GM18511 (cell line): ENCODE results near the gene ZBTB11.
"Not testable (repeated sequence)": the region's sequence is repeated elsewhere in the genome, so short reads cannot be mapped to it uniquely, and the experiment has no call there.

Source experiments
- ATAC-seq: cut with Tn5 transposase; IDR thresholded peaks from one replicate; pipeline ENCODE4 v1.9.1; 2021; ENCODE audit warnings: mild to moderate bottlenecking, moderate library complexity; ENCODE audit not compliant: unreplicated experiment

Gene ZBTB11

DNA sequence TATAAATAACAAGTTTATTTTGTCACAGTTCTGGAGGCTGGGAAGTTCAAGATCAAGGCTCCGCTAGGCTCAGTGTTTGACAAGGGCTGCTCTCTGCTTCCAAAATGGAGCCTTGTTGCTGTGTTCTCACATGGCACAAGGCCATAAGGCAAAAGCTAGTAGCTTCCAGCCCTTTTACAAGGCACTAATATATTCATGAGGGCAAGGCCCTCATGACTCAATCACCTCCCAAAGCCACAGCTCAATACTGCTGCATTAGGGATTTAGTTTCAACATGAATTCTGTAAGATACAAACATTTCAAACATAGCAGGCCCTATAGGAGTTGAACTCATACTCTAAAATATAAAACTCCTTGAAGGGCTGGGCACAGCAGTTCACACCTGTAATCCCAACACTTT lies 30.2 kb downstream of the ZBTB11 start:
- ATAC-seq = no peak

DNA sequence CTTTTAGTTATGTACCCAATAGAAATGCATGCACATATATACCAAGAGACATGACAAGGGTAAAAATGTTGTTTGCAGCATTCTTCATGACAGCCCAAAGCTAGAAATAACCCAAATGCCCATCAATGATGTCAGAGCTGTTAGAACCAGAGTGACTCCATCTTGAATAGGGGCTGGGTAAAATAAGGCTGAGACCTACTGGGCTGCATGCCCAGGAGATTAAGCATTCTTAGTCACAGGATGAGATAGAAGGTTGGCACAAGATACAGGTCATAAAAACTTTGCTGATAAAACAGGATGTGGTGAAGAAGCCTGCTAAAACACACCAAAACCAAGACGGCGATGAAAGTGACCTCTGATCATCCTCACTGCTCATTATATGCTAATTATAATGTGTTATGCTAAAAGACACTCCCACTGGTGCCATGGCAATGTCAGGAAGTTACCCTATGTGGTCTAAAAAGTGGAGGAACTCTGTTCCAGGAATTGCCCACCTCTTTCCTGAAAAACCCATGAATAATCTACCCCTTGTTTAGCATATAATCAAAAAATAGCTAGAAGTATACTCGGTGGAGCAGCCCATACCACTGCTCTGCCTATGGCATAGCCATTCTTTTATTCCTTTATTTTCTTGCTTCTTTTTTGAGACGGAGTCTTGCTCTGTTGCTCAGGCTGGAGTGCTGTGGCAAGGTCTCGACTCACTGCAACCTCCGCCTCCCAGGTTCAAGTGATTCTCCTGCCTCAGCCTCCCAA lies 32.9 kb downstream of the ZBTB11 start:
- ATAC-seq = no peak

DNA sequence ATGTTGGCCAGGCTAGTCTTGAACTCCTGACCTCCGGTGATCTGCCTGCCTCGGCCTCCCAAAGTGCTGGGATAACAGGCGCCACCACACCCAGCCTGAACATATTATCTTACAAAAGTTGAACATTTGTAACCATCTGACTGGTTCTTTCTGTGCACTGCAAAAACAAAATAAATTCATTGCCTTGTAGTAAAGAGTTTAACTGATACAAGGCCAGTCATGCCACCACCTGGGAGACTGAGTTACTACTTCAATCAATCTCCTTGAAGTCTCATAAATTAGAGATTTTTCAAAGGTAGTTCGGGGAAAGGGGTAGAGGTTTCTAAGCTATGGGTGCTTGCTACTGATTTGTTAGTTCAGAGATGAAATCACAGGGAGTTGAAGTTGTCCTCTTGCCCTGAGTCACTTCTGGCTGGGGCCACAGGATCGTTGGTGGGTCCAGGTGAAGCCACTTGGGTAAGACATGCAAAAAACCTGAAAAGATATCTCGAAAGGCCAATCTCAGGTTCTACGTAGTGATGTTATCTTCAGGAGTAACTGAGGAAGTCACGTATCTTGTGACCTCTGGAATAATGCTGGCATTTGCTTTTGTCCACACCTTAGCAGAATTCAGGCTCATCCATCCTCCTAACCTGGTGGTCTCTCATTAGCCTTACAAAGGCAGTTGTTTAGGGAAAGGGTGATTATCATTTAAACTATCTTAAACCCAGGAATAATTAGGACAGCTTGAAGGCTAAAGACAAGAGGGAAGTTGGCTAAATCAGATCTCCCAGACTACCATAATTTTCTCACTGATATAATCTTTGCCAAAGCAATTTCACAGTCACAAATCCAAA lies 33.7 kb downstream of the ZBTB11 start:
- no peak for ATAC-seq

DNA sequence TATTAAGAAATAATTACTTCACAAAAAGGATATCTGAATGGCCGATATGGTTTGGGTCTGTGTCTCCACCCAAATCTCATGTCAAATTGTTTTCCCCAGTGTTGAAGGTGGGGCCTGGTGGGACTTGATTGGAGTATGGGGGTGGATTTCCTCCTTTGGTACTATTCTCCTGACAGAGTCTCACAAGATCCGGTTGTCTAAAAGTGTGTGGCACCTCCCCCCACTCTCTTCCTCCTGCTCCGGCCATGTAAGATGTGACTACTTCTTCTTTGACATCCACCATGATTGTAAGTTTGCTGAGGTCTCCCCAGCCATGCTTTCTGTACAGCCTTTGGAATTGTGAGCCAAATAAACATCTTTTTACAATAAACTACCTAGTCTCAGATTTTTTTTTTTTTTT lies 34.5 kb downstream of the ZBTB11 start:
- no peak for ATAC-seq

DNA sequence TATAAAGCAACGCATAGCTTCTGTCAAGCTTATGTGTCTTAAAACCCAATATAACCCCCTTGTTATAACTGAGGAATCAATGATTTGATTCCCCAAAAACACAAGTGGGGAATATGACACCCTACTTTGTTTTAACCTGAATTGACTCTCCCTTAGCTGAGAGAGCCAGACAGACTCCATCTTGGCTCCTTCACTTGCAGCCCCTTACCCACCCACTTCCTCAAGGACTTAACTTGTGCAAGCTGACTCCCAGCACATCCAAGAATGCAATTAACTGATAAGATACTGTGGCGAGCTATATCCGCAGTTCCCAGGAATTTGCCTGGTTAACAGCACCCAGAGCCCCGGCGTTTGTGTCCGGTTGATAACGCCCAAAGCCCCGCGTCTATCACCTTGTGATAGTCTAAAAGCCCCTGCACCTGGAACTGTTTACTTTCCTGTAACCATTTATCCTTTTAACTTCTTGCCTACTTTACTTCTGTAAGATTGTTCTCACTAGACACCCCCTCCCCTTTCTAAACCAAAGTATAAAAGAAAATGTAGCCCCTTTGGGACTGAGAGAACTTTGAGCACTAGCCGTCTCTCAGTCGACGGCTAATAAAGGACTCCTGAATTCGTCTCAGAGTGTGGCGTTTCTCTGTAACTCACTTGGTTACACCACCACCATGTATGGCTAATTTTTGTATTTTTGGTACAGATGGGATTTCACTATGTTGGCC lies 35.4 kb downstream of the ZBTB11 start:
- ATAC-seq = not testable (repeated sequence)

DNA sequence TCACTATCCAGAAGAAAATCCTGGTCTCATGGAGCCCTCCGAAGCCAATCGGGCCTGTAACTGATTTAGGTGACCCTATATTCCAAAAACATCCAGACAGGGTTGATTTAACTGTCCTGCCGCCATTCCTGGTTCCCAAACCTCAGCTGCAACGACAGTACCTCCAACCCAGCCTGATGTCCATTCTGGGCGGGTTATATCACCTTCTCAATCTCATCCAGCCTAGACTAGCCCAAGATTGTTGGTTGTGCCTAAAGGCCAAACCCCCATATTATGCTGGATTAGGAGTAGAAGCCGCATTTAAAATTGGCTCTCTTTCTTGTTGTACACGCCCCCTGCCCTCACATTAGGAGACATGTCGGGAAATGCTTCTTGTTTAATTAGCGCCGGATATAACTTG lies 36.7 kb downstream of the ZBTB11 start:
- no peak for ATAC-seq

DNA sequence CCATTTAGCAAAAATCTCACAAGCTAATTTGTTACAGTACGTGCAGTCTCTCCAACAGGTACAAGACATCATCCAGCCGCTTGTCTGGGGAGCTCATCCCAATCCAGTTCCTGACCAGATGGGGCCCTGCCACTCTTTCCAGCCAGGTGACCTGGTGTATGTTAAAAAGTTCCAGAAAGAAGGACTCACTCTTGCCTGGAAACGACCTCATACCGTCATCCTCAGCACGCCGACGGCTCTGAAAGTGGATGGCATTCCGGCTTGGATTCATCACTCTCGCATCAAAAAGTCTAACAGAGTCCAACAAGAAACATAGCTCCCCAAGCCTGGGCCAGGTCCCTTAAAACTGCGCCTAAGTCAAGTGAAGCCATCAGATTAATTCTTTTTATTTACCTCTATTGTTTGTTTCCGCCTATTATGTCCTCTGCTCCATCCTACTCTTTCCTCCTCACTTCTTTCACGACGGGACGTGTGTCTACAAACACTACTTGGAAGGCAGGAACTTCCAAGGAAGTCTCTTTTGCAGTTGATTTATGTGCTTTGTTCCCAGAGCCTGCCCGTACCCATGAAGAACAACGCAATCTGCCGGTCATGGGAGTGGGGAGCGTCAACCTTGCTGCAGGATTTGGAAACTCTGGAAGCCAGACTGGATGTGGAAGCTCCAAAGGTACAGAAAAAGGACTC lies 37.5 kb downstream of the ZBTB11 start:
- ATAC-seq = no peak

DNA sequence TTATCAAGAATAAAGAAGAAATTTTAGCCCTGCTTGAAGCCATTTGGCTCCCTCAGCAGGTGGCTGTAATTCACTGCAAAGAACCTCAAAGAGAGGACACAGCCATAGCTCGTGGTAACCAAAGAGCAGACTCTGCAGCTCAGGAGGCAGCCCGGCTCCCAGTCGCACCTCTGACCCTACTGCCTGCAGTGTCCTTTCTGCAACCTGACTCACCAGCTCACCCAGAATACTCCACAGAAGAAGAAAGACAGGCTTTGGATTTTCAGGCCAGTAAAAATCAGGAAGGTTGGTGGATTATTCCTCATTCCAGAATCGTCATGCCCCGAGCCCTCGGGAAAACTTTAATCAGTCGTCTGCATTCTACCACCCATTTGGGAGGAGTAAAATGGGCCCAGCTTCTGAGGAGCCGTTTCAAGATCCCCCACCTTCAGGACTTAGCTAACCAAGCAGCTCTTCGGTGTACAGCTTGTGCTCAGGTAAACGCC lies 38.6 kb downstream of the ZBTB11 start:
- no peak for ATAC-seq

DNA sequence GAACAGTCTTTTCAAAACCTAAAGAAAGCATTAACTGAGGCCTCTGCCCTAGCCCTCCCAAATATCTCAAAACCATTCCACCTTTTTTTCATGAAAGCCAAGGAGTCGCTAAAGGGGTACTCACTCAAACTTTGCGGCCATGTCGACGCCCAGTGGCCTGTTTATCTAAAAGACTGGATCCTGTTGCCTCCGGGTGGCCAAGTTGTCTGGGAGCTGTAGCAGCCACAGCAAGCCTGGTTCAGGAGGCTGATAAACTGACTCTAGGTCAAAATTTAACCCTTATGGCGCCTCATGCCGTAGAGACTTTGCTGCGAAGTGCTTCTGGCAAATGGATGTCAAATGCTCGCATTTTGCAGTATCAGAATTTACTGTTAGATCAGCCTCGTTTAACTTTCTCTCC lies 39.5 kb downstream of the ZBTB11 start:
- ATAC-seq = no peak

DNA sequence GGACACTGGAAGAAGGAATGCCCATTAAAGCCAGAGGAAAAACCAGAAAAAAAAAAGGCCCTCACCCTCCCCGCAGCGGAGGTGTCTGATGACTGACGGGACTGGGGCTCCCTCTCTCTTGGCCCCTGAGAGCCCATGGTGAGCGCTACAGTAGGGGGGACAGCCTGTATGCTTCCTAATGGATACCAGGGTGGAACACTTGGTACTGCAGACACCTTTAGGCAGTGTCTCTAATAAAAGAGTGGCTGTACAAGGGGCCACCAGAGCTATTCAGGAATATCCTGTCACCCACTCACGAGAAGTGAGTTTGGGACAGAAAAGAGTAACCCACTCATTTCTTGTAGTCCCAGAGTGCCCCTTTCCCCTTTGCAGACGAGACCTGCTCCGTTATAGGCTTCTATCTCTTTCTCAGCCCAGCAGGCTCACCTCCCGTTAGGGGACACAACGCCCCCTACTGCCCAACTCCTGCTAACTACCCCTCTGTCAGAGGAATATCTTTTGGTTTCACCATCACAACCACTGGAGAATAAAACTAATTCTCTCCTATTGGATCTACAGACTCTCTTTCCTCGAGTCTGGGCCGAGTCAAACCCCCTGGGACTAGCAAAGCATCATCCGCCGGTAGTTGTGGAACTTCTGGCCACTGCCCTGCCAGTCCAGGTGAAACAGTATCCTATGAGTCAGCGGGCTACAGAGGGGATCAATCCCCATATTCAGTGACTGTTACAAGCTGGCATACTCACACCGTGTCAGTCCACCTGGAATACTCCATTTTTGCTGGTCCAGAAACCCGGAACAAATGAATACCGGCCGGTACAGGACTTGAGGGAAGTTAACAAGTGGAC lies 40.8 kb downstream of the ZBTB11 start:
- peak; percentile 96 for ATAC-seq

DNA sequence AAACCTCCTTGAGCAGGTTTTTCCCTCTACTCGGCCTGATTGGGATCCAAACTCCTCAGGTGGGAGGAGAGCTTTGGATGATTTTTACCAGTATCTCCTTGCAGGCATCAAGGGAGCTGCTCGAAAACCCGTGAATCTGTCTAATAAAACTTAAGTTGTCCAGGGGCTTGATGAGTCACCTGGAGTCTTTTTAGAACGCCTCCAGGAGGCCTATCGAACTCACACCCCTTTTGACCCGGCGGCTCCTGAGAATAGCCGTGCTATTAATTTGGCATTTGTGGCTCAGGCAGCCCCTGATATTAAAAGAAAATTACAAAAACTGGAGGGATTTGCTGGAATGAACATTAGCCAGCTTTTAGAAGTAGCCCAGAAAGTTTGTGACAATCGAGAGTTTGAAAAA lies 41.6 kb downstream of the ZBTB11 start:
- ATAC-seq = no peak

DNA sequence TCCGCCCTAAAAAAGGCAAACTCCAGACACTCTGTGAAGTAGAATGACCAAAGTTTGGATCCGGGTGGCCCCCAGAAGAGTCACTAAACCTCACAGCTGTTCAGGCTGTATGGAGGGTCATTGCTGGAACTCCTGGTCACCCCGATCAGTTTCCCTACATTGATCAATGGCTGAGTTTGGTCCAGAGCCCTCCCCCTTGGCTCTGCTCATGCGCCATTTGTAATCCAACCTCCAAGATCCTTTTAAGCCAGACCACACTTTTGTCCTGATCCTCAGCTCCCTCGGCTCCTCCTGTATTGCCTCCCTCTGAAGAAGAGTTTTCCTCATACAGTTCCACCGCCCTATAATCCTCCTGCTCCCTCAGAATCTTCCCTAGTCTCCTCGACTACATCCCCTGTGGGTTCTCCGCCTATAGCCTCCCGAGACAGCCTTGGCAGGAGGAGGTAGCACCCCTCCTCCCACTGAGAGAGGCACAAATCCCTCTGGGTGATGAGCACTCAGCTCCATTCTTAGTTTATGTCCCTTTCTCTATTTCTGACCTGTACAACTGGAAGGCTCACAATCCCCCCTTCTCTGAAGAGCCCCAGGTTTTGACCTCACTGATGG lies 42.2 kb downstream of the ZBTB11 start:
- ATAC-seq = no peak

DNA sequence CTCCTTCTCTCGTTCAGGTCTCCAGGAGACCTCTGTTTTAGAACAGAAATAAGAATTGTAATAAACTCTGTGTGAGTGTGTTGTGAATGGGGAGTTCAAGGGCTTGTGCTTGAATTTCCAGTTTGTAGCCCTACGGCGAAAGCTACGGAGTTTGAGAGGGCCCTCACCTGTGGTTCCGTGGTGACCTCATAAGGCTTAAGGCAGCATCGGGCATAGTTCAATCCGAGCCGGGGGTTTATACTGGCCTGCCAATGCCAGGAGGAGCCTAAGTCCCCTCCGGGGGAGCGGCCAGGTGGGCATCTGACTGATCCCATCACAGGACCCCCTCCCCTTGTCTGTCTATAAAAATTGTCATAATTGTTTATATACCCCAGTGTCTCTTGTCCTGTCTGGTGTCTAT lies 43.7 kb downstream of the ZBTB11 start:
- no peak for ATAC-seq

DNA sequence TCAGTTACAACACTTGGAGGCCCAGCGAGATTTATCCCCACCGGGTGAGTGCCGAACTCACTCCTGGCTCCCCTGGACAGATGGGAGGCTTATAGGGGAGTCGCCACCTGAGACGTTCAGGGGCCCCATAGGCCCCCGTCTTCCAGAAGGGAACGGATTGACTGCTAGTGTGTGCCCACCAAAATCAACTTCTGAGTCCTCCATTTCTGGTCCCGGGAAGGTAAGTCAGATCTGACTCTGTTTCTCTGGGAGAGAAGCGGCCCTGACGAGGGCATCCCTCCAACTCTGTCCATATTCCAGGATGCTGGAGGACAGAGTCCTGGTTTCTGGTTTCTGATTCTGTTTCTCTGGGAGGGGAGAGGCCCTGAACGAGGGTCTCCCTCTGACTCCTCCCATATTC lies 44.3 kb downstream of the ZBTB11 start:
- ATAC-seq = no peak

DNA sequence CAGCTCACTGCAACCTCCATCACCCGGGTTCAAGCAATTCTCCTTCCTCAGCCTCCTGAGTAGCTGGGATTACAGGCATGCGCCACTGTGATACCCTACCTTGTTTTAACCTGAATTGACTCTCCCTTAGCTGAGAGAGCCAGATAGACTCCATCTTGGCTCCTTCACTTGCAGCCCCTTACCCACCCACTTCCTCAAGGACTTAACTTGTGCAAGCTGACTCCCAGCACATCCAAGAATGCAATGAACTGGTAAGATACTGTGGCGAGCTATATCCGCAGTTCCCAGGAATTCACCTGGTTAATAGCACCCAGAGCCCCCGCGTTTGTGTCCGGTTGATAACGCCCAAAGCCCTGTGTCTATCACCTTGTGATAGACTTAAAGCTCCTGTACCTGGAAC lies 45.0 kb downstream of the ZBTB11 start:
- ATAC-seq = not testable (repeated sequence)

DNA sequence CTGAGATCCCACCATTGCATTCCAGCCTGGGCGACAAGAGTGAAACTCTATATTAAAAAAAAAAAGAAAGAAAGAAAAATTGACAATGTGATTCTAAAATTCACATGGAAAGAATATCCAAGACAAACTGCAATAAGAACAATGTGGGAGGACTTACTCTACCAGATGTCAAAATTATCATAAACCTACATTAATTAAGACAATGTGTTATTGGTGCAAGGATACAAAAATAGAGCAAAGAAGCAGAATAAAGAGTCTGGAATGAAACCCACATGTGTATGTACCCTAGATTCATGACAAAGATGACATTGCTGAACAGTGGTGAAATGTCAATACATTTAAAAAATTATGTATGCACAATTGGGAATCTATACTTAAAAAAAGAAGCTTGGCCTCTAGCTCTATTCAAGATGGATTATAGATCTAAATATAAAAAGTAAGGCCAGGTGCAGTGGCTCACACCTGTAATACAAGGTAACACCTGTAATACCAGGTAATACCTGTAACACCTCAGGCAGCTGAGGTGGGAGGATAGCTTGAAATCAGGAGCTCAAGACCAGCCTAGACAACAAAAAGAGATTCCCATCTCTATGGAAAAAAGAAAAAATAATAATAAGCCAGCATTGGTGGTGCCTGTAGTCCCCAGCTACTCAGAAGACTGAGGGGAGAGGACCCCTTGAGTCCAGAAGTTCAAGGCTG lies 45.7 kb downstream of the ZBTB11 start:
- ATAC-seq = no peak

DNA sequence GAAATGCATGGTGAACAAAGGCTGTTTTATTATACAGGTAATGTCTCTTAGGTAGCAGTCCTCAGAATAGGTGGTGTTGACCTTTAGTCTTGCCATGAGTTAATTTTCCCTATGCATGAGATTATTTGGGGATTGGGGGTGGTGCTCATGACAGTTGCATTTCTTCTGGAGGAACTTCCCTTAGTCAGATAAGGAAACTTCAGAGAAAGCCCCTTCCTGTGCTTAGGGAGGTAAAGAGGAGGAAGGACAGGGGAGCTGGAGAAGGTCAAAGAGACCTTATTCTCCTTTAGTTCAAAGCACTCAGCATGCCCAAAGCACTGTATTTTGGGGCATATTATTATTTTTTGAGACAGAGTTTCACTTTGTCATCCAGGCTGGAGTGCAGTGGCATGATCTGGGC lies 47.7 kb downstream of the ZBTB11 start:
- ATAC-seq = no peak

DNA sequence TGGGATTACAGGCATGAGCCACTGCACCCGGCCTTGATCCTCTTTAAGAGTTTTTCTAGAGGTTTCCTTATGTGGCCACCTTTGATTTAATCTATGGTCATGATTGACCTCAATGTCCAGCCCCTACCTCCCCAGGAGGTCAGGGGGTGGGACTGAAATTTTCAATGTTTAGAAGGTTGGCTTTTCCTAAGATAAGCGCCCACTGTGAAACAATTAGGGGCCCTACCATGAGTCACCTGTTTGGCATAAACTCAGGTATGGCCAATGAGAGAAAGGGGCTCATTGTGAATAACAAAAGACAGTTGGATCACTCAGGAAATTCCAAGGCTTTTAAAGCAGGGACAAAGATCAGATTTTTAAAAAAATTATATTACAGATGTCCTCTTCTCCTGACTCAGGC lies 51.1 kb downstream of the ZBTB11 start:
- no peak for ATAC-seq

DNA sequence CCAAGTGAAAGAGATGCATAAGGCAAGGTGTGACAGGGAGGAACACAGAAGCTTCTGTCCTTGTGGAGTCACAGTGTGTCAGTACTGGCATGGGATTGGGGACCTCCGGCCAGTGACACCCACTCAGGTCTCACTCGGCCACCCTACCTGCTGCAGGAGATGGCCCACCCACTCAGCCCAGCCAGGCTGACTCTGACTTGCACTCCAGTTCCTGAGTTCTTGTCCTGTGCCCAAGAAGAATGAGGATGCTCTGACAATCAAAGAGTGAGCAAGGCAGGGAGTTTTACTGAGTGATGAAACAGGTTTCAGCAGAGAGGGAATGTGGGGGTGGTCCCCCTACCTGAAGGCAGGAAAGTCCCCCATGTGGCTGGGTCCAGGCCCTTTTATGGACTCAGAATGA lies 52.1 kb downstream of the ZBTB11 start:
- ATAC-seq = no peak
